A673 (cell line): ENCODE results near the gene RFESD.

ENCODE experiments used
- CTCF ChIP-seq: fragments of 300-800, 200-600 bp; sonication (generic); conservative IDR thresholded peaks from 2 replicates; pipeline ENCODE4 v1.5.1; 2017; ENCODE audit warnings: low read depth, mild to moderate bottlenecking, antibody characterized with exemption, low read length, moderate library complexity, mixed read lengths
- EZH2 ChIP-seq: fragments of 200-600 bp; sonication (generic); IDR thresholded peaks from 2 replicates; pipeline ENCODE4 v1.6.1; 2017; ENCODE audit warnings: borderline replicate concordance, low read depth, mild to moderate bottlenecking, mixed read lengths, antibody characterized with exemption, low read length; ENCODE audit not compliant: poor library complexity, severe bottlenecking

DNA sequence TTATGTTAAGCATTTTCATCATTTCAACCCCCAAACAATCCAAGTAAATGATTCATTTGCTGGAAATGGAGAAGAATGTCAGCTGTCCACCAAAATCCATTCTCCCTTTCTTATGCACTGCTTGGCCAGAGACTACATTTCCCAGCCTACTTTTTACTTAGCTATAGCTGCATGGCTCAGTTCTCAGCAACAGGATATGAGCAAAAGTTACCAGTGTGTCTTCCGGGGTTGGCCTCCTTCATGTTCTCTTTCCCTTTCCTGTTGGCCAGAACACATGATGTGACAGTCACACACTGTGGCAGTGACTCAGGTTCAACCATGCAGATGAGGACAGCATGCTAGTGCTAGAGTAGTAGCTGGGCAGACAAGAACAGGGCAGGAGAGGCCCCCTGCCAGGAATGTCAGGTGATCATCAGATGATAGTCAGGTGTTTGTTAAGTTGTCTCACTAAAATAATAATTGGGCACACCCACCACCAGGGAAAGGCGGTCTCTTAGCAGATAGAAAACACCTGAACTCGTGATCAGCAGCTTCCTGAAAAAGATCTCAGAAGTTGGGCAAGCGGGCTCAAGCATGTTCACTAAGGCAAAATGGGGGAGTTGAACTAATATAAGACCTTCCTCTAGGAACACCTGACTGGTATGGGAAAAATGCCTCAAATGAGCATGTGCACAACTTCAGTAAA is 14.4 kb upstream of the RFESD start:
- TF ChIP-seq EZH2 (no peak), CTCF (no peak)
